KBM-7 (cell line): Measurements from ENCODE around the gene BST1.
"Not testable (repeated sequence)": the region's sequence is repeated elsewhere in the genome, so short reads cannot be mapped to it uniquely, and the experiment has no call there.

ENCODE experiments used
- DNase-seq: peaks from one replicate; pipeline ENCODE4 v3.0.0-alpha.2; 2015
- in situ Hi-C: fragments of 300-500 bp; cut with MboI; formaldehyde crosslinking; loops from 2 replicates; pipeline ENCODE4 v1.14.3; 2020; ENCODE audit warnings: low sequenced_read_pairs, low pct_unique_long_range_greater_than_20kb, mixed read lengths

The BST1 gene

DNA sequence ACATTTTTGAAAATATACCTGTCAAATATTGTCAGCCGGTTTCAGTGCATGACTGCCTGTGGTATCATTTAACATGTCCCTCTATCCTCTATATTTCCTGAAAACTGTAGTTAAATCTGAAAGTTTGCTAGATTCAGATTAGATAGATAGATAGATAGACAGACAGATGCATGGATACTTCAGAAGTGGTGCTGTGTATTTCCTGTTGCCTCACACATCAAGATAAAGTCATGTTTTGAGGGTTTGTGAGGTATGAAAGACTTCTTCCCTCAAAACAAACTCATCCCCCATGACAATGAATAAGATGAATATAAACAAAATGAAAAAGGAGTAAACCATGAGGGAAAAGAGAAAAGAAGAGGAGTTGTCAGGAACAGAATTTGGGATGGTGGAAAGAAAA is 6.0 kb upstream of the BST1 start:
- no peak for DNase-seq
- in situ Hi-C loops, result no loop called here

DNA sequence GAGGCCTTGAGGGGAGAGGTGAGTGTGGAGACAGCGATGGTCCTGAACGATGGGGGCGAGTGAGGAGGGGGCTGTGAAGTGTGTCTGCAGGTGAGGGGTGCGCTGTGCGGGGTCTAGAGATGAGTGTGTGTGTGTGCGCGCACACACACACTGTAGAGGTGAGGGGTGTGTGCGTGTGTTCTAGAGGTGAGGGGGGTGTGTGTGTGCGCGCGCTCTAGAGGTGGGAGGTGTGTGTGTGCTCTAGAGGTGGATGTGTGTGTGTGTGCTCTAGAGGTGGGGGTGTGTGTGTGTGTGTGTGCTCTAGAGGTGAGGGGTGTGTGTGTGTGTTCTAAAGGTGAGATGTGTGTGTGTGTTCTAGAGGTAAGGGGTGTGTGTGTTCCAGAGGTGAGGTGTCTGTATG is 574 bp downstream of the BST1 start:
- no peak for DNase-seq
- in situ Hi-C loops, result no loop called here

DNA sequence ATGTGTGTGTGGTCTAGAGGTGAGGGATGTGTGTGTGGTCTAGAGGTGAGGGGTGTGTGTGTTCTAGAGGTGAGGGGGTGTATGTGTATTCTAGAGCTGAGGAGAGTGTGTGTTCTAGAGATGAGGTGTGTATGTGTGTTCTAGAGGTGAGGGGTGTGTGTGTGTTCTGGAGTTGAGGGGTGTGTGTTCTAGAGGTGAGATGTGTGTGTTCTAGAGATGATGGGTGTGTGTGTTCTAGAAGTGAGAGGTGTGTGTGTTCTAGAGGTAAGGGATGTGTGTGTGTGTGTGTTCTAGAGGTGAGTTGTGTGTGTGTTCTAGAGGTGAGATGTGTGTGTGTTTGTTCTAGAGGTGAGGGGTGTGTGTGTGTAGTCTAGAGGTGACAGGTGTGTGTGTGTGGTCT is 1.3 kb downstream of the BST1 start:
- in situ Hi-C loops, result no loop called here
- no peak for DNase-seq

DNA sequence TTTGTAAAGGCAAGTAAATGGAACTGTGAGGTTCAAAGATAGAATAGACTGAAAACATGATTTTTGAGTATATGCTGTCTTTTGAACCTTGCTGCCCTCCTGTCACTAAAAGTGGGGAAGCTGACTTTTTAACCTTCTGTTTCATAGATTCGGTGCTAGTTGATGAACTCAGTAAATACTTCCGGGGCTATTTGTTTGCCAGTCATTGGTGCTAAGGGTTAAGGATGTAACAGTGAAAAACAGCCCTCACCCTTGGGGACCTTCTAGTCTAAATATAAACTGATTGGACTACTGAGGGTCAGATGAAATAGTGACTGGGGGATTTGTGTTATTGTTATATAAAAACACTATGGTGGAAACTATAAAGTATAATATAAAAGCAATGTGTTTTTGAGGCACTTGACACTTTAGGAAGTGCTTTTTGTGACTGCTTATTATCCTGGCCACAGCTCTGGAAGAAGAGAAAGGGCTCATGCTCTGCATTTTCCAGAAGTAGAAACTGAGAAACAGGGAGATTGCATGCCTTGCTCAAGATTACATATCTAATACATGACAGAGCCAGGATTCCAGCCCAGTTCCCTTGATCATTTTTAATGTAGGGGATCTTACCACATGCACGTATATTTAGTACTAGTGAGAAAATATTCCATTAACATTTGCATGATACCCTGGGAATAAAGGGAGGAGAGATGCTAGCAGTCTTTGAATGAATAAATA is 3.9 kb downstream of the BST1 start:
- in situ Hi-C loops, result no loop called here
- DNase-seq, result no peak

DNA sequence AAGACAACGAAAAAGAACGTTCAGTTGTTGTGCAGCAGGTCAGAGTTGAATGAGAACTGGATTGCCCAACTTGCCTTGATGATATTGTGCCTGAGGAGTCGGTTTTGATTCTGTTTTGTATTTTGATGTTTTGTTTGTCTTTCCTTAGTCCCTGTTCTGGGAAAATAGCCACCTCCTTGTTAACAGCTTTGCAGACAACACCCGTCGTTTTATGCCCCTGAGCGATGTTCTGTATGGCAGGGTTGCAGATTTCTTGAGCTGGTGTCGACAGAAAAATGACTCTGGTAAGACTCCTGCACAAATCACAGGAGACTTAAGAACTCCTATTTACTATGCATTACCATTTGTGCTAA is 4.5 kb downstream of the BST1 start:
- in situ Hi-C loops, result no loop called here

DNA sequence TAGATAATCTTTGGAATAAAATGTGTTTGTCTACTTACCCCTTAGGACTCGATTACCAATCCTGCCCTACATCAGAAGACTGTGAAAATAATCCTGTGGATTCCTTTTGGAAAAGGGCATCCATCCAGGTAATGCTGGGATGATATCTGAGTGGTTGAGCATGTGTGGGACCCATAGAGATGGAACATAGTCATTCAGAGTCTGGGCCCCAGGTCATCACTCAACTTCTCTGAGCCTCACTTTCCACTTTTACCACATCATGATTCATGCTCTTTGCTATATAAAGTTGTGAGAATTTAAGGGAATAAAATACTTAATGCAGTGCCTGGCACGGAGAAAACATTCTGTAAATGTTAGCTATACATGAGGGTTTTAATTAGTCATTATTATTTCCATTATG is 8.9 kb downstream of the BST1 start:
- no peak for DNase-seq
- in situ Hi-C loops, result no loop called here

More for the DNA sequence above, 4.5 kb downstream of the BST1 start:
- no peak for DNase-seq

DNA sequence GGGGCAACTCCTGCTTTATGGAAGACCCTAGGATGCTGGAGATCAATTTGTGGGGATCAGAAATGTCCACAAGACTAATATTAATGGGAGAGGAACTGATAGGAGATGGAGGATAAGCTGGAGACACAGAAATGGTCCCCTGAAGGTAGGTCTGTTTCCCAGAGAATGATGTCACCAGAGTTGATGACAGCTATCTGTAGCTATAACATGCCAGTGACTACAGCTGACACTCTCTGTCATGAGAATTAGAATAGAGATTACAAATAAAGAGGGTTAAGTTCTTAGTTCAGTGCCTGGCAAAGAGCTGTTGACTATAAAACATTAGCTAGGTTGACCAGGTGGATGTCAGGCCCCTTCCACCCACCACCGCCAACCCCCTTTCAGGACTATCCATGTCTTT is 9.3 kb downstream of the BST1 start:
- in situ Hi-C loops, result no loop called here
- DNase-seq, result no peak

DNA sequence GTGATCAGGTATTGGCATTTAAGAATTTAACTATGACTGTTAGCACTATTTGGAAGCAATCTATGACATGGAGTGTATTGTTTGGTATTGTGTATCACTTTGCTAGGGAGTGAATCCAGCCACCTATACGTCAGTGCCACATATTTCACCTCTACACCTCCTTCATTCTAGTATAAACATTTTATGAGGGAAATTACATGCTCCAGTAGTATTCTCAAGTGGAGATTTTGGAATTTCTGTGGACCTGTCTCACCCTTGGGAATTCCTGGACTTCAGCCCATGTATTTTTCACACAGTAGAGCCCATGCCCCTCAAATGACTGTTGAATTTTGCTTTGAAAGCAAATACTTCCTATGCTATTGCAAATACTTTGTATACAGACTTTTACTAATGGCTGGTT is 11.3 kb downstream of the BST1 start:
- DNase-seq, result no peak
- in situ Hi-C loops, result no loop called here

DNA sequence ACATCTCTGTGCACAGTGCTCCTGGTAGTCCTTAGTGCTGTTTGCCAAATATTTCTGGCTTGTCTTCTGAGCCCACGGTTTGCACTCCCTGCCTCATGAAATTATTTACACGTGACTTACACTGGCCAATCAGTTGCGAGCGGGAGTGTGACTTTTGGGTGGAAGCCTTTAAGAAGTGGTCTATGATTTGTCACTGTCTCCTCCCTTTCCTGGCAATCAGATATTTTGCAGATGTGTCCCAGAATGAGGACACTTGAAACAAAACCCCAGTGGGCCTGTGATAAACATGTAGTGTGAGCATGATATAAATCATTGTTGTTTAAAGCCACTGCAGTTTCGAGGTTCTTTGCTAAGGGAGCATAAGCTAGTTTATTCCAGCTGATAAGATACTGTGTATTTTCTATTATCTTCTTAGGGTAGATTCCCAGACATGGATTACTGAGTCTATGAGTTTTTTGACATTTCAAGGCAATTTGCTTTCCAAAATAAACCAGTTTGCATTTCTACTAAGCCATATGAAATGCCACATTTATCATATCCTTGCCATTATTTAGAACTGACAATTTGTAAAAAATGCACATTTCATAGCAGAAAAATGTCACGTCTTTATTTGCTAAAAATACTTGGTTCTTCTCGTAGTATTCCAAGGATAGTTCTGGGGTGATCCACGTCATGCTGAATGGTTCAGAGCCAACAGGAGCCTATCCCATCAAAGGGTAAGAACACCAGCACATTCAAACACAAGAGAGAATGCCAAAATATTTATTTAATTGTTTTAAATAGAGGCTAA is 12.0 kb downstream of the BST1 start:
- in situ Hi-C loops, result no loop called here
- DNase-seq, result no peak

DNA sequence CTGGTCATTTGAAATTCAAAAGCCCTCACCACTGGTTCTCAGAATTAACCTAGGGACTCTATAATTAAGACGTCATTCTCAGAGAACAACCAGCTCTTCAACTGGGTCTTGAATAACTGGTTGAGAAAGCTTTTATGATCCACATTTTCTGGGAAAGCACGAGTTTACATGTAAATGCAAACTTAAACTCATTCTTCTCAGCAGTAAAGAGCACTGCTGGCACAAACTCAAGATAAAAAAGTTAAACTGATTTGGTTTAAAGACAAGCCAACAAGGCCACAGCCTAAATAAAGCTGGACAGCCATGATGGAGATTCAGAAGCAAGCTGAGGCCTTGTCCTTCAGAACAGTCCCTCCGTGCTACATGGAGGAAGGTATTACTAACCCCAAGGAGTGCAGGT is 13.2 kb downstream of the BST1 start:
- no peak for DNase-seq
- in situ Hi-C loops, result no loop called here

DNA sequence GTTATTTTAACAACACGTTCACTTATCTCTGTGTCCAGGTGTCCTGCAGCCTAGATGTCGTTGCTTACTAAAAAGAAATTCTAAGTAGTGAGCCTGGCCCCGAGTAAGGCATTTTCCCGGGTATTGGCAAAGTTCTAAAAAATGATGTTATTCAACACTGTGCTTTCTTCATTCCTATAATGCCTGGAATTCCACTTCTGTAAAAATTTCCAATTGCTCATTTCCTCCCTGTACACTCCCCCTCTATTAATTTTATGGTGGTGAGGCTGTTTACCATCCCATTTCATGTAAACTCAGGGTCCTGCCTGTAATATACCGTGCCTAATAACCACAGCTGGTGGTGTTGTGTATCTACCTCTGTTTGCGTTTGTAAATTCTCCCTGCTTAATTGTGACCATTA is 14.2 kb downstream of the BST1 start:
- DNase-seq, result no peak
- in situ Hi-C loops, result no loop called here

DNA sequence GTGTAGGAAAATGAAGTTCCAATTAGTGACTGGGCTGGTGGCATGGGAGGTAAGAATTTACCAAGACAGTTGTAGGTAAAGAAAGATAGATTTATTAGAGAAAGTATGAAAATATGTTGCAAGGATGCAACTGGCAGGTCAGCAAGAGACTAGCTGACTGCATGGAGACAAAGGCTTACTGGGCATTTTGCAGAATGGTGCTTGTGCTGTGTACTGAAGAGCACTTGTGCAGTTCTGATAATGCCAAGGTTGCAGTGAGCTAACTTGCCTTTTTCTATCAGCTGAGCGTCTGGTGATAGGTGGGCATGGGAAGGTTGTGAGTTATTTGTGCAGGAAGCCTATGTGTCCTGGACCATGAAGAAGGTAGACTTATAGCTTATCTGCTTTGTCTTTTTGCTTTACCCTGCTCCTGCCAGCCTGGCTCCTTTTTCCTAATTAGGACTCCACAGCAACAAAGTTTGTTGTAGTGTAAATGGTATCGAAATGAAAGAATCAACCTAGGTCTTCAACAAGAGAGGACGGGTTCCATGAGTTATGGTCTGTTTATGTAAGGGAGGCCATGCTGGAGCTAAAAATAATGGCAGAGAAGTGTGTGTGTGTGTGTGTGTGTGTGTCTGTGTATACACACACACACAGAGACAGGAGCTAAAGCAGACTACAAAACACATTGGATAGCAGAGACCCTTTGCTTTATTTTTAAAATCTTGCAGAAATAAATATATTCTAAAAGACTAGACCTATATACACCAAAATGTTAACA is 15.0 kb downstream of the BST1 start:
- no peak for DNase-seq
- in situ Hi-C loops, result no loop called here

DNA sequence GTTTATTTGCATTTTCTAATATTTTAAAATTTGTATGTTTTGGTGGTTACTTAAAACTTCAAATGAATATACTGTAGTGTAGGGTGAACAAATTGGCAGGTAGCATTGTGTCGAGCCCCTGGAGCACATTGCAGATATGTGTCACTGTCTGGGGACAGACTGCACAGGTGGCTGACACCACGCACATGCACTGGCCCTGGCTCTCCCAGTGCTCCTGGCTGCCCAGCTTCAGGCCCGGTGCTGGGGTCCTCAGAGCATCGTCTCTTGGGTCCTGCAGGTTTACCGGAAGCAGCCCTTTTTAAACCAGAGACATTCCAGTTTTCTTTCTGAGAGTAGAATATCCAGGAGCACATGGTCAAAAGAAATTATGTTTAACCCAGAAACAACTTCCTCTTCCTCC is 15.6 kb downstream of the BST1 start:
- no peak for DNase-seq
- in situ Hi-C loops, result no loop called here

DNA sequence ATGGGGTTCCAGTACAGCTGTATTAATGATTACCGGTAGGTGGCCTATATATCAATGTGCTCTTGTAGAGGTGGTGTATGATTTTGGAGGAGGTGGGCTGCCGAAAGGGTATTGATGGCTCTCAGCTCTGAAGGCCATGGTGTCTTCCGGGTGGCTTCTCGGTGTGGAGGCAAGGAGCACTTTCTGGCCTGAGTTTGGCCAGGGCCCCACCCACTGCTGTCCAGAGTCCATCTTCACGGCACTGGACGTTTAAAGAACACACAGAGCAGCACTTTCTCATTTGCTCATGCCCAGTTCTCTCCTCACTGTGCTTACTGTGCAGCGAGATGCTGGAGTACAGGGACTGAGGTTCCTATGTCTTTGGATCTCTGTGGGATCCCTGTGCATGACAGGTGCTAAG is 16.1 kb downstream of the BST1 start:
- in situ Hi-C loops, result no loop called here
- no peak for DNase-seq

DNA sequence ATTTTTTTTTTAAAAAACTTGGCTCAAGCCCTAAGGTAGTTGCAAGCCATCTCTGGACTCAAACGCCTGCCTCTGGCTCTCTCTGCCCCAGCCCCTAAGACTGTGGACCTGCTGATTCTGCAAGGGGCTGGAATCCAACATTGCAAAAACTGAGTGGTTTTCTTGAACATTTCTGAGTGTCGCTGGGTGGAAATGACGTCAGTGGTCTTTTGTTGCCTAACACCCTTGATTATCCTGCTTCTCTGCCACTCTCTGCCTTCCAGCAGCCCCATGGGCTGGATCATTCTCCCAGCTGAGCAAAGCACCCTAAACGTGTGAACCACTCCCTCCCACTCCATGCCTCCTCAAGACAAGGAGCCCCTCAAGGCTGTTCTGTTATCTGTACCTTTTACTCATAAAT is 16.6 kb downstream of the BST1 start:
- no peak for DNase-seq
- in situ Hi-C loops, result no loop called here

DNA sequence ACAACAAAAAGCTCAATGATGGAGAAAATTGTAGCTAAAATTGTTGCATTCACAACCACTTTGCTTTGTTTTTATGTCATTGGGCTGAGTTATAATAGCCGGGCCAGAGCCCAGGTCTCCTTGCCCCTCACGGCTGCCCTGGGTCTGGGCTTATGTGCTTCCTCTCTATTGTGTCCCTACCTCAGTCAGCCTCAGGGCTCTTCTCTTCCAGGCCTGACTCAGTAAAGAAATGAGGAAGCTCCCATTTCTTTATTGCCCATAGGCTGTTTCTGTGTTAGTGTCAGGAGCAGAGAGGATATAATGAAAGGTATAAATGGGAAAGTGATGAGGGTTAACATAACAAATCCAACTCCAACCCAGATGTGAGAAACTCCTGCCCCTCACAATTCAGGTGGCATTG is 18.0 kb downstream of the BST1 start:
- no peak for DNase-seq
- in situ Hi-C loops, result no loop called here

DNA sequence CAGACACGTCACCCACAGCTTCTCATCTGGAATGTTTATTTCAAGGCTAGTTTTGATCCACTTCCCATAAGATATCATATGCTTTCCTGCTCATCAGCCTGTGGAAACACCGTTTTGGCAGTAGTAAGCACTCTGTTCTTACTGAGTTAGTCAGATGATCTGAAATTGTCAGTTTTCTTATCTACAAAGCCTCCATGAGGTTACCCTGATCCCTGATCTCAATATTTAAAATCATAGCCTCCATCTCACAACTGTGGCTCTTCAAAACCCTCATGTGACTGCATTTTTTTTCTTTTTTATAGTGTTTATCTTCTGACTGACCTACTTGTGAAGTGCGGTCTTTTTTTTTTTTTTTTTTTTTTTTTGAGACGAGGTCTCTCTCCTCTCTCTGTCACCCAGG is 22.7 kb downstream of the BST1 start:
- in situ Hi-C loops, result no loop called here

DNA sequence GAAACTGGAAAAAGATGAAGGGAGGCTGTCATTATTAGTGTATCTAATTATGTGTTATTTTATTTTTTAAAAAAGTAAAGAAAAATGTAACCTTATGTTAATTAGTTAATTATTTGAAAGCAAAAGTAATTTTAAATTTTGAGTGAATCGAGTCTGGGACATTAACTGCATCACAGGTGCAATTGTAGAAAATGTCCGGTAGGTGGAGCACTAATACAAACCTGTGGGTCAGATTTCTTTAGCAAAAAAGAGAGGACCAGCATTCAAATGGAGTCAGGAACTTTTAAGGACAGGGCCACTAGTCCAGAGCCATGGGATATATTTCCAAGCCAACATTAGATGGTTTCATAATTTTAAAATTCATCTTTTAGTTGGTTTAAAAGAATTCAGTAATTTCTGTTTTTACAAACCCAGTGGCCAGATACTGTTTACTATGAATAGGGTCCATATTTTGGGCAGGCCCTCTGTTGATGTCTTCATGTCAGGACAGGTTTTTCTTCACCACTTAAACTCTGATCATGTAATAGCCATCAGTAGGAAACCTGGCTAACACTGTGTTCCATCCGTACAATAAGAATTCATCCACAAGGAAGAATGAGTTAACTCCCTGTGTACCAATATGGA is 27.2 kb downstream of the BST1 start:
- peak; percentile 53 for DNase-seq
- in situ Hi-C loops, result no loop called here

More for the DNA sequence above, 22.7 kb downstream of the BST1 start:
- no peak for DNase-seq

DNA sequence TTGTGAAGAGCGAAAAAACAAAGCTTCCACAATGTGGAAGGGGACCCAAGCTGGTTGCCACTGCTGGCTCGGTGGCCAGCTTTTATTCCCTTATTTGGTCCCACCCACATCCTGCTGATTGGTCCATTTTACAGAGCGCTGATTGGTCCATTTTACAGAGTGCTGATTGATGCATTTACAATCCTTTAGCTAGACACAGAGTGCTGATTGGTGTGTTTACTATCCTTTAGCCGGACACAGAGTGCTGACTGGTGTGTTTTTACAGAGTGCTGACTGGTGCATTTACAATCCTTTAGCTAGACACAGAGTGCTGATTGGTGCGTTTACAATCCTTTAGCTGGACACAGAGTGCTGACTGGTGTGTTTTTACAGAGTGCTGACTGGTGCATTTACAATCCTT is 30.2 kb downstream of the BST1 start:
- in situ Hi-C loops, DNase-seq: not testable (repeated sequence)

DNA sequence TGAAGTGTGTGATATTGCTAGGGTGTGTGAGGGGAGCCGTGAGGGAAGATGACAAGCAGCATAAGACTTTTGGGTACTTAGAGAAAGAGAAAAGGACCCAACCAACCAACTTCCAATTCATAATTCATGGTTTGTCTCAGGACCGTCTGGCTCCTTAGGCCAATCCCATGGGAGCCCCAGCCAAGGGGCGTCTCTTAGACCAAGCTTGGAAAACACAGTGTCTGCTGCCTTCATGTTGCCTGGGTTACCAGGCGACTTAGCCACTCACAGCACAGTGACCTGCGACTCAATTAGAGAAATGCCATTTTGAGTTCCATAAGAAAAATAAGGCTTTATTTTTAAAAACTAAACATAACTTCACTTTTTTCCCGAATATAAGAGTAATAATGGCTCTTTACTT is 32.7 kb downstream of the BST1 start:
- no peak for DNase-seq
- in situ Hi-C loops, result no loop called here
